SK-N-SH treated with all-trans-retinoic acid at 6 μM for 48 hours (cell line): ENCODE results near the gene MBLAC2.

Experiments
- ATAC-seq: fragments of 200-7000 bp; cut with Tn5 transposase; 3 replicates; pipeline ENCODE4 v1.9.1; 2020; ENCODE audit warnings: mild to moderate bottlenecking, moderate library complexity
- ARNTL ChIP-seq: fragments of 450-650 bp; formaldehyde crosslinking; IDR thresholded peaks from 2 replicates; pipeline ENCODE4 v1.5.0; 2020; ENCODE audit warnings: low read depth, mild to moderate bottlenecking, moderate library complexity, borderline replicate concordance
- CREB5 ChIP-seq: fragments of 250-450 bp; sonication (Bioruptor Pico); IDR thresholded peaks from 2 replicates; pipeline ENCODE4 v1.5.1; 2020; ENCODE audit warnings: low read depth, mild to moderate bottlenecking, moderate library complexity
- CSDC2 ChIP-seq: fragments of 250-450 bp; sonication (Bioruptor Pico); IDR thresholded peaks from 2 replicates; pipeline ENCODE4 v1.5.0; 2020; ENCODE audit warnings: mild to moderate bottlenecking, moderate library complexity
- ESRRG ChIP-seq: fragments of 250-450 bp; sonication (Bioruptor Pico); IDR thresholded peaks from 2 replicates; pipeline ENCODE4 v1.6.1; 2021; ENCODE audit warnings: mild to moderate bottlenecking
- GLIS3 ChIP-seq: fragments of 250-450 bp; sonication (Bioruptor Pico); IDR thresholded peaks from 2 replicates; pipeline ENCODE4 v1.5.0; 2020; ENCODE audit warnings: mild to moderate bottlenecking, moderate library complexity
- ISL1 ChIP-seq: fragments of 250-450 bp; sonication (Bioruptor Pico); IDR thresholded peaks from 2 replicates; pipeline ENCODE4 v2.1.2; 2022; ENCODE audit warnings: mild to moderate bottlenecking, moderate library complexity
- PATZ1 ChIP-seq: fragments of 250-450 bp; sonication (Bioruptor Pico); IDR thresholded peaks from 2 replicates; pipeline ENCODE4 v1.8.0; 2020; ENCODE audit warnings: mild to moderate bottlenecking, moderate library complexity, borderline replicate concordance
- RARB ChIP-seq: fragments of 250-450 bp; sonication (Bioruptor Pico); IDR thresholded peaks from 2 replicates; pipeline ENCODE4 v1.8.0; 2021; ENCODE audit warnings: mild to moderate bottlenecking, moderate library complexity
- SNAI2 ChIP-seq: fragments of 250-450 bp; sonication (Bioruptor Pico); IDR thresholded peaks from 2 replicates; pipeline ENCODE4 v1.5.0; 2020; ENCODE audit warnings: mild to moderate bottlenecking, moderate library complexity
- TCF4 ChIP-seq: fragments of 250-450 bp; sonication (Bioruptor Pico); IDR thresholded peaks from 2 replicates; pipeline ENCODE4 v1.8.0; 2021; ENCODE audit warnings: mild to moderate bottlenecking, moderate library complexity, borderline replicate concordance
- TOX ChIP-seq: fragments of 250-450 bp; sonication (Bioruptor Pico); IDR thresholded peaks from 2 replicates; pipeline ENCODE4 v1.8.0; 2021; ENCODE audit warnings: mild to moderate bottlenecking, moderate library complexity, borderline replicate concordance
- ZC3H10 ChIP-seq: fragments of 250-450 bp; sonication (Bioruptor Pico); IDR thresholded peaks from 2 replicates; pipeline ENCODE4 v1.5.1; 2021; ENCODE audit warnings: mild to moderate bottlenecking, moderate library complexity
- ZFP3 ChIP-seq: fragments of 250-450 bp; sonication (Bioruptor Pico); IDR thresholded peaks from 2 replicates; pipeline ENCODE4 v1.5.0; 2020; ENCODE audit warnings: mild to moderate bottlenecking, moderate library complexity
- ZFP30 ChIP-seq: fragments of 450-650 bp; formaldehyde crosslinking; IDR thresholded peaks from 2 replicates; pipeline ENCODE4 v1.5.0; 2022; ENCODE audit warnings: mild to moderate bottlenecking, moderate library complexity
- ZNF565 ChIP-seq: fragments of 450-650 bp; formaldehyde crosslinking; conservative IDR thresholded peaks from 2 replicates; pipeline ENCODE4 v1.5.0; 2020; ENCODE audit warnings: low read depth, mild to moderate bottlenecking, moderate library complexity
- ZNF70 ChIP-seq: fragments of 450-650 bp; formaldehyde crosslinking; IDR thresholded peaks from 2 replicates; pipeline ENCODE4 v1.5.0; 2020; ENCODE audit warnings: mild to moderate bottlenecking, moderate library complexity
- ZNF8 ChIP-seq: fragments of 450-650 bp; formaldehyde crosslinking; IDR thresholded peaks from 2 replicates; pipeline ENCODE4 v1.5.0; 2020; ENCODE audit warnings: mild to moderate bottlenecking, moderate library complexity
- TF ChIP-seq, protein P1 (sequence below): fragments of 250-450 bp; sonication (Bioruptor Pico); IDR thresholded peaks from 2 replicates; pipeline ENCODE4 v1.8.0; 2021; ENCODE audit warnings: low read depth, mild to moderate bottlenecking, moderate library complexity, borderline replicate concordance
- TF ChIP-seq, protein P2 (sequence below): fragments of 250-450 bp; sonication (Bioruptor Pico); IDR thresholded peaks from 2 replicates; pipeline ENCODE4 v1.5.0; 2020; ENCODE audit warnings: mild to moderate bottlenecking, moderate library complexity

Gene MBLAC2

GRCh38 chr5:90475436-90475980, 937 bp upstream of the MBLAC2 start (continued):
- no peak for TF ChIP-seq ZFP3 (CRISPR knock-in tag)

GRCh38 chr5:90473396-90474234, 956 bp downstream of the MBLAC2 start:
- TF ChIP-seq TOX (CRISPR knock-in tag) (no peak), CREB5 (no peak), ZNF565 (CRISPR knock-in tag) (no peak), PATZ1 (CRISPR knock-in tag) (no peak), GLIS3 (CRISPR knock-in tag) (no peak)
- TF ChIP-seq, protein P1, sequence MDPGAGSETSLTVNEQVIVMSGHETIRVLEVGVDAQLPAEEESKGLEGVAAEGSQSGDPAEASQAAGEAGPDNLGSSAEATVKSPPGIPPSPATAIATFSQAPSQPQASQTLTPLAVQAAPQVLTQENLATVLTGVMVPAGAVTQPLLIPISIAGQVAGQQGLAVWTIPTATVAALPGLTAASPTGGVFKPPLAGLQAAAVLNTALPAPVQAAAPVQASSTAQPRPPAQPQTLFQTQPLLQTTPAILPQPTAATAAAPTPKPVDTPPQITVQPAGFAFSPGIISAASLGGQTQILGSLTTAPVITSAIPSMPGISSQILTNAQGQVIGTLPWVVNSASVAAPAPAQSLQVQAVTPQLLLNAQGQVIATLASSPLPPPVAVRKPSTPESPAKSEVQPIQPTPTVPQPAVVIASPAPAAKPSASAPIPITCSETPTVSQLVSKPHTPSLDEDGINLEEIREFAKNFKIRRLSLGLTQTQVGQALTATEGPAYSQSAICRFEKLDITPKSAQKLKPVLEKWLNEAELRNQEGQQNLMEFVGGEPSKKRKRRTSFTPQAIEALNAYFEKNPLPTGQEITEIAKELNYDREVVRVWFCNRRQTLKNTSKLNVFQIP (CRISPR knock-in tag), result no peak
- peak; percentile 46 for ATAC-seq

- TF ChIP-seq ZC3H10, result no peak
- TF ChIP-seq, protein P1 (CRISPR knock-in tag), result no peak
- TF ChIP-seq TCF4 (CRISPR knock-in tag), result no peak
- no peak for TF ChIP-seq ISL1
- TF ChIP-seq RARB (CRISPR knock-in tag), result no peak
- TF ChIP-seq ZNF8 (CRISPR knock-in tag), result no peak
- TF ChIP-seq, protein P2, sequence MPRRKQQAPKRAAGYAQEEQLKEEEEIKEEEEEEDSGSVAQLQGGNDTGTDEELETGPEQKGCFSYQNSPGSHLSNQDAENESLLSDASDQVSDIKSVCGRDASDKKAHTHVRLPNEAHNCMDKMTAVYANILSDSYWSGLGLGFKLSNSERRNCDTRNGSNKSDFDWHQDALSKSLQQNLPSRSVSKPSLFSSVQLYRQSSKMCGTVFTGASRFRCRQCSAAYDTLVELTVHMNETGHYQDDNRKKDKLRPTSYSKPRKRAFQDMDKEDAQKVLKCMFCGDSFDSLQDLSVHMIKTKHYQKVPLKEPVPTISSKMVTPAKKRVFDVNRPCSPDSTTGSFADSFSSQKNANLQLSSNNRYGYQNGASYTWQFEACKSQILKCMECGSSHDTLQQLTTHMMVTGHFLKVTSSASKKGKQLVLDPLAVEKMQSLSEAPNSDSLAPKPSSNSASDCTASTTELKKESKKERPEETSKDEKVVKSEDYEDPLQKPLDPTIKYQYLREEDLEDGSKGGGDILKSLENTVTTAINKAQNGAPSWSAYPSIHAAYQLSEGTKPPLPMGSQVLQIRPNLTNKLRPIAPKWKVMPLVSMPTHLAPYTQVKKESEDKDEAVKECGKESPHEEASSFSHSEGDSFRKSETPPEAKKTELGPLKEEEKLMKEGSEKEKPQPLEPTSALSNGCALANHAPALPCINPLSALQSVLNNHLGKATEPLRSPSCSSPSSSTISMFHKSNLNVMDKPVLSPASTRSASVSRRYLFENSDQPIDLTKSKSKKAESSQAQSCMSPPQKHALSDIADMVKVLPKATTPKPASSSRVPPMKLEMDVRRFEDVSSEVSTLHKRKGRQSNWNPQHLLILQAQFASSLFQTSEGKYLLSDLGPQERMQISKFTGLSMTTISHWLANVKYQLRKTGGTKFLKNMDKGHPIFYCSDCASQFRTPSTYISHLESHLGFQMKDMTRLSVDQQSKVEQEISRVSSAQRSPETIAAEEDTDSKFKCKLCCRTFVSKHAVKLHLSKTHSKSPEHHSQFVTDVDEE (CRISPR knock-in tag), result no peak
- TF ChIP-seq SNAI2 (CRISPR knock-in tag), result no peak
- no peak for TF ChIP-seq ARNTL
- no peak for TF ChIP-seq ZNF70 (CRISPR knock-in tag)
- no peak for TF ChIP-seq ESRRG (CRISPR knock-in tag)
- no peak for TF ChIP-seq TOX (CRISPR knock-in tag)
- TF ChIP-seq CSDC2, result no peak
- TF ChIP-seq ZFP30, result no peak
- TF ChIP-seq ZNF565 (CRISPR knock-in tag), result no peak
- ATAC-seq, result no peak; the same call in 2 of the 3 replicates
Observed at GRCh38 chr5:90472783-90473395, 1.7 kb downstream of the MBLAC2 start.
